GM12878 (cell line): ENCODE results near the gene NRP2. TPM values are rescaled to one million over a fixed set of nuclear protein-coding genes. Genes with fewer than 3 reads are reported as not detected.

Experiments used
- ATAC-seq: fragments of 200-7000 bp; cut with Tn5 transposase; 3 replicates; pipeline ENCODE4 v1.9.1; 2020; ENCODE audit warnings: mild to moderate bottlenecking, moderate library complexity
- BruUV-seq: library from RNA; stranded (reverse); fragments of 400-500 nt; replicated peaks from 2 replicates; lab custom pipeline; 2021; lab: Mats Ljungman, UMichigan
- CTCF ChIA-PET: fragments of 300-600 bp; sonication (Branson Sonifier 250); formaldehyde crosslinking; extraction: SDS; loops from one replicate; lab custom pipeline; 2021; ENCODE audit warnings: inconsistent platforms; lab: Yijun Ruan, JAX
- POLR2A ChIA-PET: fragments of 350-600 bp; formaldehyde crosslinking; extraction: SDS; loops from one replicate; lab custom pipeline; 2021; ENCODE audit warnings: inconsistent platforms; lab: Charles Lee
- RAD21 ChIA-PET: fragments of 300-600 bp; sonication (Branson Sonifier 250); formaldehyde crosslinking; loops from one replicate; lab custom pipeline; 2023; ENCODE audit warnings: antibody characterized with exemption; ENCODE audit not compliant: unreplicated experiment; lab: Charles Lee
- SMC1A ChIA-PET: fragments of 300-600 bp; sonication (Branson Sonifier 250); formaldehyde crosslinking; loops from one replicate; lab custom pipeline; 2023; ENCODE audit not compliant: unreplicated experiment, uncharacterized antibody; lab: Charles Lee
- DNase-seq: peaks from one replicate; pipeline ENCODE4 v3.0.0-alpha.2; 2011; ENCODE audit warnings: low read depth, low spot score
- FAIRE-seq: peaks from 3 replicates; lab custom pipeline; 2011; peaks lifted over from hg19 to GRCh38; lab: Jason Lieb, UNC
- H2AFZ ChIP-seq: 2 replicates; pipeline ENCODE4 v1.6.0; 2011; ENCODE audit warnings: low read depth, low read length, control low read depth; ENCODE audit not compliant: control insufficient read depth
- H3K27ac ChIP-seq: 2 replicates; pipeline ENCODE4 v1.5.1; 2011; ENCODE audit warnings: control low read depth; ENCODE audit not compliant: control insufficient read depth, insufficient read depth
- H3K27me3 ChIP-seq, 2 experiments: replicated peaks in 1 of 2; 2 replicates each; pipeline versions ENCODE4 v1.6.0 to v1.6.1; 2011; ENCODE audit warnings: low read length in 1 of 2; ENCODE audit not compliant: control insufficient read depth in 2 of 2, insufficient read depth in 2 of 2
- H3K36me3 ChIP-seq, 2 experiments: 2 replicates each; pipeline ENCODE4 v1.5.1; 2011; ENCODE audit warnings: low read length in 1 of 2; ENCODE audit not compliant: control insufficient read depth in 2 of 2, insufficient read depth in 2 of 2
- H3K4me1 ChIP-seq: 2 replicates; pipeline ENCODE4 v1.6.1; 2011; ENCODE audit warnings: mild to moderate bottlenecking, low read length, moderate library complexity, mixed read lengths; ENCODE audit not compliant: control insufficient read depth, insufficient read depth
- H3K4me2 ChIP-seq: 2 replicates; pipeline ENCODE4 v1.6.0; 2011; ENCODE audit warnings: control low read depth; ENCODE audit not compliant: control insufficient read depth, insufficient read depth
- H3K4me3 ChIP-seq: fragments of 200-600 bp; sonication (generic); 2 replicates; pipeline ENCODE4 v1.5.1; 2016
- H3K79me2 ChIP-seq: 2 replicates; pipeline ENCODE4 v1.6.0; 2011; ENCODE audit warnings: low read length; ENCODE audit not compliant: control insufficient read depth, insufficient read depth
- H3K9ac ChIP-seq: 2 replicates; pipeline ENCODE4 v1.8.0; 2011; ENCODE audit warnings: low read length, control low read depth, mixed read lengths; ENCODE audit not compliant: control insufficient read depth, insufficient read depth
- H3K9me3 ChIP-seq: replicated peaks from 3 replicates; pipeline ENCODE4 v1.5.1; 2011; ENCODE audit warnings: mild to moderate bottlenecking, low read length; ENCODE audit not compliant: control insufficient read depth, insufficient read depth
- H4K20me1 ChIP-seq: 2 replicates; pipeline ENCODE4 v1.6.0; 2011; ENCODE audit not compliant: control insufficient read depth, insufficient read depth
- EGR1 ChIP-seq, 2 experiments: IDR thresholded peaks; 1 replicate in 1 of 2; 2 replicates in 1 of 2; pipeline ENCODE4 v1.6.1; 2011 to 2012; ENCODE audit warnings: low read depth in 2 of 2, low read length in 2 of 2, borderline replicate concordance in 1 of 2, mild to moderate bottlenecking in 1 of 2, moderate library complexity in 1 of 2
- EP300 ChIP-seq, 2 experiments: fragments of 150-350 bp in 1 of 2; IDR thresholded peaks; 2 replicates each; pipeline ENCODE4 v1.6.1; 2011 to 2012; ENCODE audit warnings: low read depth in 2 of 2, low read length in 2 of 2, borderline replicate concordance in 1 of 2, improper control_type of control experiment in 1 of 2, inconsistent platforms in 1 of 2; ENCODE audit not compliant: control insufficient read depth in 1 of 2
- EZH2 ChIP-seq: IDR thresholded peaks from 2 replicates; pipeline ENCODE4 v1.6.1; 2012; ENCODE audit warnings: low read depth, mild to moderate bottlenecking, control low read depth, inconsistent platforms, low read length, borderline replicate concordance; ENCODE audit not compliant: control insufficient read depth
- FOXM1 ChIP-seq: IDR thresholded peaks from 2 replicates; pipeline ENCODE4 v1.6.1; 2012; ENCODE audit warnings: low read depth, mild to moderate bottlenecking, inconsistent platforms, low read length, moderate library complexity
- LARP7 ChIP-seq: fragments of 450-650 bp; IDR thresholded peaks from 2 replicates; pipeline ENCODE4 v1.6.1; 2017; ENCODE audit warnings: mild to moderate bottlenecking
- MTA3 ChIP-seq: IDR thresholded peaks from 2 replicates; pipeline ENCODE4 v1.6.1; 2012; ENCODE audit warnings: low read length, inconsistent platforms, borderline replicate concordance
- MXI1 ChIP-seq: fragments of 150-350 bp; IDR thresholded peaks from 2 replicates; pipeline ENCODE4 v1.6.1; 2011; ENCODE audit warnings: low read depth, mild to moderate bottlenecking, inconsistent platforms, low read length, improper control_type of control experiment
- NBN ChIP-seq: fragments of 450-650 bp; IDR thresholded peaks from 2 replicates; pipeline ENCODE4 v1.6.1; 2016
- NFYB ChIP-seq: IDR thresholded peaks from 2 replicates; pipeline ENCODE4 v1.6.1; 2011; ENCODE audit warnings: low read depth, mild to moderate bottlenecking, low read length, improper control_type of control experiment, moderate library complexity; ENCODE audit not compliant: insufficient read depth
- NR2F1 ChIP-seq: fragments of 450-650 bp; conservative IDR thresholded peaks from 2 replicates; pipeline ENCODE4 v1.6.1; 2017; ENCODE audit warnings: mild to moderate bottlenecking
- POU2F2 ChIP-seq: IDR thresholded peaks from 3 replicates; pipeline ENCODE4 v1.6.1; 2011; ENCODE audit warnings: low read depth, mild to moderate bottlenecking, low read length, borderline replicate concordance
- RBBP5 ChIP-seq: fragments of 200-600 bp; sonication (generic); conservative IDR thresholded peaks from 2 replicates; pipeline ENCODE4 v1.6.1; 2016
- TCF3 ChIP-seq: IDR thresholded peaks from 2 replicates; pipeline ENCODE4 v1.6.1; 2012; ENCODE audit warnings: low read depth, mild to moderate bottlenecking, low read length, borderline replicate concordance; ENCODE audit not compliant: insufficient read depth
- TCF7 ChIP-seq: IDR thresholded peaks from 2 replicates; pipeline ENCODE4 v1.6.1; 2014; ENCODE audit warnings: antibody characterized with exemption, borderline replicate concordance
- WGBS: methylation state at CpG from one replicate; pipeline ENCODE4 v1.1.6; 2016; ENCODE audit warnings: low lambda C conversion rate; ENCODE audit not compliant: insufficient replicate concordance, insufficient coverage; ENCODE audit errors: missing lambda C conversion rate; 5-methylcytosine and 5-hydroxymethylcytosine counted together
- in situ Hi-C: fragments of 300-500 bp; cut with MboI; formaldehyde crosslinking; loops from 9 replicates; pipeline ENCODE4 v1.14.3; 2018; ENCODE audit warnings: mixed read lengths
- intact Hi-C: fragments of 100-400 bp; cut with micrococcal nuclease; formaldehyde crosslinking; loops from one replicate; pipeline ENCODE4 v1.14.2; 2022; ENCODE audit not compliant: unreplicated experiment
- polyA plus RNA-seq, 11 experiments: library from polyadenylated mRNA; depleted of rRNA in 4 of 11; unstranded in 6 of 11; stranded (reverse) in 5 of 11; fragments of >200 nt; fragmentation: Nextera tagmentation in 4 of 11; fragmentation: Illumina TruSeq in 1 of 11; extraction: Ambion mirVana in 4 of 11; extraction: Trizol in 1 of 11; gene quantifications; 1 replicate in 1 of 11; 2 replicates in 10 of 11; pipeline versions ENCODE4 v1.2.1 to v1.2.3, GENCODE V29; 2011 to 2016; ENCODE audit warnings: inconsistent platforms in 2 of 11, missing spikeins in 2 of 11, low read depth in 1 of 11
- total RNA-seq, 4 experiments: library from RNA; depleted of rRNA in 3 of 4; stranded (reverse); fragments of >200 nt in 3 of 4; fragmentation: Illumina TruSeq in 1 of 4; extraction: Trizol in 1 of 4; gene quantifications; 2 replicates each; pipeline versions ENCODE4 v1.2.1 to v1.2.3, GENCODE V29; 2013 to 2021
- TF ChIP-seq, protein P1 (sequence below): fragments of 450-650 bp; IDR thresholded peaks from 2 replicates; pipeline ENCODE4 v1.6.1; 2017; ENCODE audit warnings: borderline replicate concordance
- TF ChIP-seq, protein P2 (sequence below): fragments of 450-650 bp; IDR thresholded peaks from 2 replicates; pipeline ENCODE4 v1.6.1; 2018; ENCODE audit warnings: mild to moderate bottlenecking, low read depth, moderate library complexity; ENCODE audit not compliant: partially characterized antibody
- TF ChIP-seq, protein P3 (sequence below): IDR thresholded peaks from 2 replicates; pipeline ENCODE4 v1.6.1; 2011; ENCODE audit warnings: mild to moderate bottlenecking, low read depth, low read length, moderate library complexity; ENCODE audit not compliant: insufficient replicate concordance
- TF ChIP-seq, protein P4 (sequence below): fragments of 450-650 bp; IDR thresholded peaks from 2 replicates; pipeline ENCODE4 v1.6.1; 2014; ENCODE audit warnings: mild to moderate bottlenecking

The NRP2 gene
- total and polyA plus RNA-seq, 10 of the 15 experiments (the other 5 are each of a cell fraction or from before 2014, with no cell fraction given), result 0.06 to 1.2 (median 0.46) TPM

DNA sequence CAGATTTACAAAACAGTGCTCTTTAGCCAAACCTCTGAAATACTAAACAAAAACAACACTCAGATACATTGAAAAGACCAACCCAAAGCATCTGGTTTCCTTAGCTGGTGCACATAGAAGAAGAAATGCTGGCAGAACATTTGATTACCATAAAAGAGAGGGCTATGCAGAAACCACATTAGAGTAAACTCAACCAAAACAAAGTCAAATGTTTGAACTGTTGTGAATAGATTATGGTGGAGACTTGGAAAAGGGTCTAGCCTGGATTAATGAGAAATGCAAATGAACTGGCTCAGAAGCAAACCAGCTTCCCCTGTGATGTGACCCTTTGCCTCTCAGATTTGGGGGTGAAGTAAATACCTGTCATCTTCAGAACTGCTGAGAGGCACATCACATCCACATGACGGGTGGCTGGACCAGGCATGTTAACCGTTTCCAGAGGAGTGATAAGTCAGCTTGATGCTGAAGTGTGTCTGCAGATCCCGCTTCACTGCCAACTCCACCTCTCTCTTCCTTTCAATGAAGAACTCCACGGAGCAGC is 153.0 kb downstream of the NRP2 start (continued):
- TF ChIP-seq POU2F2 (no peak), NR2F1 (no peak), TCF3 (no peak), EP300 (IDR thresholded peaks at IDR 0.05; ENCODE audit: borderline replicate concordance in 1 of 2, control insufficient read depth in 1 of 2, low read depth in 2 of 2, low read length in 2 of 2) (no peak), RBBP5 (no peak)

DNA sequence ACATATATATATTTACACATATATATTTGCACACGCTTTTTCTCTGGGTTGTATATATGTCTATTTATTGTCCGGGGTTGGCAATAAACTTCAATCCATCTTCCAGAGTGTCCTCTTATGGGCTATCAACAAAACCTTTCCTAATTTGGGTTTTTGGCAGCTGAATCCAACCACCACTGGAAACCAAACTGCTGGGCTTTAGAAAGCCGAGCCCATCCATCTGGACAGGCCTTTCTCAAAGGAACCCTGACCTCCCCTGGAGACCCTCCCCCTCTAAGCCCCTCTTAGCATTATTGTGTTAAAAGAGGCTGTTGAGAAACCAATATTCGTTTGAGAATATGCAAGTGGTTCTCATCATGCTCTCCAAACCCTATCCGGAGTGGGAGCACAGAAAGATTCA is 153.6 kb downstream of the NRP2 start:
- WGBS, result 19% methylated on average over 5 of the region's 5 CpGs
- CTCF ChIA-PET, result no interaction called here
- TF ChIP-seq FOXM1 (no peak), TCF7 (no peak), EZH2 (no peak), NBN (no peak), NFYB (no peak), LARP7 (no peak), EGR1 (IDR thresholded peaks at IDR 0.05; ENCODE audit: borderline replicate concordance in 1 of 2, low read depth in 2 of 2, low read length in 2 of 2) (no peak), RBBP5 (no peak), MXI1 (no peak), MTA3 (no peak)
- TF ChIP-seq, protein P1, sequence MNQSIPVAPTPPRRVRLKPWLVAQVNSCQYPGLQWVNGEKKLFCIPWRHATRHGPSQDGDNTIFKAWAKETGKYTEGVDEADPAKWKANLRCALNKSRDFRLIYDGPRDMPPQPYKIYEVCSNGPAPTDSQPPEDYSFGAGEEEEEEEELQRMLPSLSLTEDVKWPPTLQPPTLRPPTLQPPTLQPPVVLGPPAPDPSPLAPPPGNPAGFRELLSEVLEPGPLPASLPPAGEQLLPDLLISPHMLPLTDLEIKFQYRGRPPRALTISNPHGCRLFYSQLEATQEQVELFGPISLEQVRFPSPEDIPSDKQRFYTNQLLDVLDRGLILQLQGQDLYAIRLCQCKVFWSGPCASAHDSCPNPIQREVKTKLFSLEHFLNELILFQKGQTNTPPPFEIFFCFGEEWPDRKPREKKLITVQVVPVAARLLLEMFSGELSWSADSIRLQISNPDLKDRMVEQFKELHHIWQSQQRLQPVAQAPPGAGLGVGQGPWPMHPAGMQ, result no peak
- TF ChIP-seq, protein P2, sequence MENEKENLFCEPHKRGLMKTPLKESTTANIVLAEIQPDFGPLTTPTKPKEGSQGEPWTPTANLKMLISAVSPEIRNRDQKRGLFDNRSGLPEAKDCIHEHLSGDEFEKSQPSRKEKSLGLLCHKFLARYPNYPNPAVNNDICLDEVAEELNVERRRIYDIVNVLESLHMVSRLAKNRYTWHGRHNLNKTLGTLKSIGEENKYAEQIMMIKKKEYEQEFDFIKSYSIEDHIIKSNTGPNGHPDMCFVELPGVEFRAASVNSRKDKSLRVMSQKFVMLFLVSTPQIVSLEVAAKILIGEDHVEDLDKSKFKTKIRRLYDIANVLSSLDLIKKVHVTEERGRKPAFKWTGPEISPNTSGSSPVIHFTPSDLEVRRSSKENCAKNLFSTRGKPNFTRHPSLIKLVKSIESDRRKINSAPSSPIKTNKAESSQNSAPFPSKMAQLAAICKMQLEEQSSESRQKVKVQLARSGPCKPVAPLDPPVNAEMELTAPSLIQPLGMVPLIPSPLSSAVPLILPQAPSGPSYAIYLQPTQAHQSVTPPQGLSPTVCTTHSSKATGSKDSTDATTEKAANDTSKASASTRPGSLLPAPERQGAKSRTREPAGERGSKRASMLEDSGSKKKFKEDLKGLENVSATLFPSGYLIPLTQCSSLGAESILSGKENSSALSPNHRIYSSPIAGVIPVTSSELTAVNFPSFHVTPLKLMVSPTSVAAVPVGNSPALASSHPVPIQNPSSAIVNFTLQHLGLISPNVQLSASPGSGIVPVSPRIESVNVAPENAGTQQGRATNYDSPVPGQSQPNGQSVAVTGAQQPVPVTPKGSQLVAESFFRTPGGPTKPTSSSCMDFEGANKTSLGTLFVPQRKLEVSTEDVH, result no peak
- TF ChIP-seq, protein P3, sequence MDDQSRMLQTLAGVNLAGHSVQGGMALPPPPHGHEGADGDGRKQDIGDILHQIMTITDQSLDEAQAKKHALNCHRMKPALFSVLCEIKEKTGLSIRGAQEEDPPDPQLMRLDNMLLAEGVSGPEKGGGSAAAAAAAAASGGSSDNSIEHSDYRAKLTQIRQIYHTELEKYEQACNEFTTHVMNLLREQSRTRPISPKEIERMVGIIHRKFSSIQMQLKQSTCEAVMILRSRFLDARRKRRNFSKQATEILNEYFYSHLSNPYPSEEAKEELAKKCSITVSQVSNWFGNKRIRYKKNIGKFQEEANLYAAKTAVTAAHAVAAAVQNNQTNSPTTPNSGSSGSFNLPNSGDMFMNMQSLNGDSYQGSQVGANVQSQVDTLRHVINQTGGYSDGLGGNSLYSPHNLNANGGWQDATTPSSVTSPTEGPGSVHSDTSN, result no peak
- TF ChIP-seq, protein P4, sequence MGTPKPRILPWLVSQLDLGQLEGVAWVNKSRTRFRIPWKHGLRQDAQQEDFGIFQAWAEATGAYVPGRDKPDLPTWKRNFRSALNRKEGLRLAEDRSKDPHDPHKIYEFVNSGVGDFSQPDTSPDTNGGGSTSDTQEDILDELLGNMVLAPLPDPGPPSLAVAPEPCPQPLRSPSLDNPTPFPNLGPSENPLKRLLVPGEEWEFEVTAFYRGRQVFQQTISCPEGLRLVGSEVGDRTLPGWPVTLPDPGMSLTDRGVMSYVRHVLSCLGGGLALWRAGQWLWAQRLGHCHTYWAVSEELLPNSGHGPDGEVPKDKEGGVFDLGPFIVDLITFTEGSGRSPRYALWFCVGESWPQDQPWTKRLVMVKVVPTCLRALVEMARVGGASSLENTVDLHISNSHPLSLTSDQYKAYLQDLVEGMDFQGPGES, result no peak

More for the DNA sequence above, 153.6 kb downstream of the NRP2 start:
- POLR2A ChIA-PET, result no interaction called here
- RAD21 ChIA-PET, result no interaction called here
- H2AFZ ChIP-seq, result no peak overlapping the region
- H3K9me3 ChIP-seq, result no peaks in the 10 kb centered on the region
- in situ Hi-C loops (no loop called here), intact Hi-C loops (no loop called here)
- H3K27ac ChIP-seq, result no peak overlapping the region
- H4K20me1 ChIP-seq, result no peaks in the 10 kb centered on the region
- no TSS peak for BruUV-seq
- ATAC-seq, result no peak
- no peak for DNase-seq
- H3K27me3 ChIP-seq, result no peaks in the 10 kb centered on the region
- H3K4me3 ChIP-seq, result no peak overlapping the region
- SMC1A ChIA-PET, result no interaction called here
- no peak overlapping the region for H3K9ac ChIP-seq
- H3K36me3 ChIP-seq, result no peaks in the 10 kb centered on the region
- H3K4me2 ChIP-seq, result no peak overlapping the region
- H3K79me2 ChIP-seq, result no peaks in the 10 kb centered on the region
- no peak for FAIRE-seq
- no peaks in the 10 kb centered on the region for H3K4me1 ChIP-seq
